Effector memory CD8-positive, alpha-beta T cell (primary cell): ENCODE results near the gene THBS3.
"Not testable (repeated sequence)": the region's sequence is repeated elsewhere in the genome, so short reads cannot be mapped to it uniquely, and the experiment has no call there.

Experiments used
- ATAC-seq: fragments of 150-1000 bp; cut with Tn5 transposase; replicated peaks from 2 replicates; pipeline ENCODE4 v1.10.0; 2021; ENCODE audit warnings: mild to moderate bottlenecking, moderate library complexity
- DNase-seq, 3 experiments: peaks; one replicate each; pipeline ENCODE4 v3.0.0; 2021
- H3K27ac Mint-ChIP-seq, 2 donors: one replicate each; pipeline ENCODE4 v1.8.0; 2022; ENCODE audit warnings: mild to moderate bottlenecking in 2 of 2, mixed read lengths in 2 of 2, moderate library complexity in 2 of 2
- H3K27me3 Mint-ChIP-seq, 2 donors: one replicate each; pipeline ENCODE4 v1.8.0; 2022; ENCODE audit warnings: mixed read lengths in 2 of 2
- H3K36me3 Mint-ChIP-seq: one replicate; pipeline ENCODE4 v1.8.0; 2022; ENCODE audit warnings: mild to moderate bottlenecking, moderate library complexity, mixed read lengths; ENCODE audit not compliant: insufficient read depth
- H3K4me1 Mint-ChIP-seq, 2 donors: one replicate each; pipeline ENCODE4 v1.8.0; 2022; ENCODE audit warnings: low read depth in 2 of 2, mixed read lengths in 2 of 2
- H3K4me3 Mint-ChIP-seq, 2 donors: one replicate each; pipeline ENCODE4 v1.8.0; 2022; ENCODE audit warnings: mild to moderate bottlenecking in 2 of 2, mixed read lengths in 2 of 2, moderate library complexity in 2 of 2
- H3K9me3 Mint-ChIP-seq, 2 donors: one replicate each; pipeline ENCODE4 v1.8.0; 2022; ENCODE audit warnings: mixed read lengths in 2 of 2

THBS3 gene

GRCh38 chr1:155167166-155168104 lies 40.3 kb downstream of the THBS3 start:
- Mint-ChIP-seq H3K4me1 (peaks cover 15 to 19% of the 10 kb centered on the region in 2 donors), H3K9me3 (no peaks in the 10 kb centered on the region), H3K36me3 (peaks cover 28% of the 10 kb centered on the region), H3K27me3 (no peaks in the 10 kb centered on the region), H3K4me3 (peak overlapping the region; percentile 44 to 72), H3K27ac (no peak overlapping the region)
- peak; percentile 83 for ATAC-seq
- DNase-seq = peak; percentile 80 to 85 (median 81)

- no peak for DNase-seq
- H3K27ac Mint-ChIP-seq = no peak overlapping the region
- H3K4me1 Mint-ChIP-seq = peaks cover 9 to 14% of the 10 kb centered on the region in 2 donors
- no peak for ATAC-seq
- no peak overlapping the region for H3K4me3 Mint-ChIP-seq
- H3K27me3 Mint-ChIP-seq = no peaks in the 10 kb centered on the region
- no peaks in the 10 kb centered on the region for H3K9me3 Mint-ChIP-seq
- peaks cover 20% of the 10 kb centered on the region for H3K36me3 Mint-ChIP-seq
Observed at GRCh38 chr1:155166471-155167165, 41.1 kb downstream of the THBS3 start.

- ATAC-seq = no peak
- no peaks in the 10 kb centered on the region for H3K27me3 Mint-ChIP-seq
- H3K4me3 Mint-ChIP-seq = no peak overlapping the region
- peaks cover 9 to 14% of the 10 kb centered on the region in 2 donors for H3K4me1 Mint-ChIP-seq
- no peak for DNase-seq
- H3K9me3 Mint-ChIP-seq = no peaks in the 10 kb centered on the region
- no peak overlapping the region for H3K27ac Mint-ChIP-seq
- peaks cover 20% of the 10 kb centered on the region for H3K36me3 Mint-ChIP-seq
Observed at GRCh38 chr1:155166051-155166470, 41.6 kb downstream of the THBS3 start.

- H3K27me3 Mint-ChIP-seq, ATAC-seq, DNase-seq, H3K4me3 Mint-ChIP-seq, H3K27ac Mint-ChIP-seq, H3K9me3 Mint-ChIP-seq: not testable (repeated sequence)
- Mint-ChIP-seq H3K36me3 (peaks cover 11% of the 10 kb centered on the region), H3K4me1 (peaks cover 6 to 14% of the 10 kb centered on the region in 2 donors)
Observed at GRCh38 chr1:155164625-155165024, 43.1 kb downstream of the THBS3 start.

GRCh38 chr1:155163785-155164184 lies 43.9 kb downstream of the THBS3 start:
- H3K4me3 Mint-ChIP-seq, H3K27me3 Mint-ChIP-seq, ATAC-seq, DNase-seq, H3K9me3 Mint-ChIP-seq, H3K27ac Mint-ChIP-seq, H3K36me3 Mint-ChIP-seq: not testable (repeated sequence)
- H3K4me1 Mint-ChIP-seq = peaks cover 6 to 13% of the 10 kb centered on the region in 2 donors

- H3K4me1 Mint-ChIP-seq, DNase-seq, H3K4me3 Mint-ChIP-seq, H3K27ac Mint-ChIP-seq, H3K36me3 Mint-ChIP-seq, H3K9me3 Mint-ChIP-seq, ATAC-seq, H3K27me3 Mint-ChIP-seq: not testable (repeated sequence)
Observed at GRCh38 chr1:155162631-155163030, 45.1 kb downstream of the THBS3 start.

GRCh38 chr1:155160128-155160527 lies 47.6 kb downstream of the THBS3 start:
- no peak overlapping the region for H3K27ac Mint-ChIP-seq
- ATAC-seq (no peak), DNase-seq (no peak)
- no peak overlapping the region for H3K4me3 Mint-ChIP-seq
- no peaks in the 10 kb centered on the region for H3K27me3 Mint-ChIP-seq
- H3K36me3 Mint-ChIP-seq = peaks cover 4% of the 10 kb centered on the region
- H3K4me1 Mint-ChIP-seq = no peaks in the 10 kb centered on the region
- H3K9me3 Mint-ChIP-seq = no peaks in the 10 kb centered on the region

- Mint-ChIP-seq H3K27me3 (peaks cover 0 to under 1% of the 10 kb centered on the region in 2 donors), H3K4me3 (no peak overlapping the region), H3K36me3 (no peaks in the 10 kb centered on the region), H3K27ac (no peak overlapping the region), H3K9me3 (no peaks in the 10 kb centered on the region), H3K4me1 (no peaks in the 10 kb centered on the region)
- DNase-seq = no peak
- no peak for ATAC-seq
Observed at GRCh38 chr1:155158991-155159390, 48.7 kb downstream of the THBS3 start.

GRCh38 chr1:155155996-155156643 lies 51.6 kb downstream of the THBS3 start:
- DNase-seq, ATAC-seq, H3K9me3 Mint-ChIP-seq, H3K4me3 Mint-ChIP-seq, H3K27ac Mint-ChIP-seq, H3K36me3 Mint-ChIP-seq, H3K4me1 Mint-ChIP-seq: not testable (repeated sequence)
- H3K27me3 Mint-ChIP-seq = peaks cover 12 to 14% of the 10 kb centered on the region in 2 donors
